SW480 (cell line): ENCODE results near the gene ATM.
"Not testable (repeated sequence)": the region's sequence is repeated elsewhere in the genome, so short reads cannot be mapped to it uniquely, and the experiment has no call there.

Experiments
- DNase-seq: peaks from one replicate; pipeline ENCODE4 v3.0.0-alpha.2; 2016; ENCODE audit warnings: low spot score

Gene ATM

DNA sequence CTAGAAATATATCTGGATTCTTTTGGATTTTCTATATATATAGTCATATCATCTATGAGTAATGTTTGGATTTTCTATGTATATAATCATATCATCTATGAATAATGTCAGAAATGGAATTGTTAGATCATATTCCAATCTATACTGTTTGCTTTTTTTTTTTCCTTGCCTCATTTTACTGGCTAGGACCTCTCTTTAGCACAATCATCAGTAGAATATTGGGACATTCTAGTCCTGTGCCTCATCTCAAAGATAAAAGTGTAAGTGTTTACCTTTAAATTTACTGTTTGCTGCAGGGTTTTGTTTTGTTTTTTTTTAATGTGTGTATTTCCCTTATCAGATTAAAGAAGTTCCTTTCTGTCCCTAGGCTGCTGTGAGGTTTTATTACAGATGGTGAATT, 147.4 kb downstream of the ATM start:
- no peak for DNase-seq

DNA sequence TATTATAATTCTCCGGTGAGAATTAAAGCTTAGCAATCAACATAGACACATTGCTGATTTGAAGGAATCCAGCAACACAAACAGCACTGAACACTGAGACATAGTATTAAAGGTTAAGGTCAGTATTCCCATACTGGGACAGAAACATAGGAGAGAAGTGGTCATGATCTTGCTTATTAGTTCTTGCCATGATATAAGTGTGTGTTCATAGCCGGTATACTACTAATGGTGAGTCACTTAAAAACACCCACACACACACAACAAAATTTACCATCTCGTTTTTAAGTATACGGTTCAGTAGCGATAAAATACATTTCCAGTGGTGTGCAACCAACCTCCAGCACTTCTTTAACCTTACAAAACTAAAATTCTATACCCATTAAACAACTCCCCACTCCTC, 148.1 kb downstream of the ATM start:
- no peak for DNase-seq

DNA sequence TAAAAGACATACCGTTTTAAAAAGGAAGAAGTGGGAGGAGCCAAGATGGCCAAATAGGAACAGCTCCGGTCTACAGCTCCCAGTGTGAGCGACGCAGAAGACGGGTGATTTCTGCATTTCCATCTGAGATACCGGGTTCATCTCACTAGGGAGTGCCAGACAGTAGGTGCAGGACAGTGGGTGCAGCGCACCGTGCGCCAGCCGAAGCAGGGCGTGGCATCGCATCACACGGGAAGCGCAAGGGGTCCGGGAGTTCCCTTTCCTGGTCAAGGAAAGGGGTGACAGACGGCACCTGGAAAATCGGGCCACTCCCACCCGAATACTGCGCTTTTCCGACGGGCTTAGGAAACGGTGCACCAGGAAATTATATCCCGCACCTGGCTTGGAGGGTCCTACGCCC, 150.6 kb downstream of the ATM start:
- not testable (repeated sequence) for DNase-seq

DNA sequence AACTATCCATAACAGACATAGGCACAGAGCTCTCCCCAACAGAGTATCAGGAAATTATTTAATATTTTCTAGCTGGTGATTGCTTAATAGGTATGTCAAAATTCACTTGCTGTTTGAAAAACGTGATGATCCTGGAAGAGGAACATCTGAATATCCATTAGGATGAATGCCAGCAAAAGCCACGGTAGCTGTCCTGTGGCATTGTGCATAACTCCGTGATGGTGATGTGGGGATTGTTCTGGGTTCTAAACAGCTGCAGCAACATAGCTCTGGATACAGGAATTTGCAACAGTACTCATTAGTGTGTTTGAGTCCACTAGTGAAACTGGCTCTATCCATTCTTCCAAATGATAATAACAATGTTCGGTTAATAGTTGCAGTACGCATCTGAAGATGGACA, 165.7 kb downstream of the ATM start:
- DNase-seq: no peak

DNA sequence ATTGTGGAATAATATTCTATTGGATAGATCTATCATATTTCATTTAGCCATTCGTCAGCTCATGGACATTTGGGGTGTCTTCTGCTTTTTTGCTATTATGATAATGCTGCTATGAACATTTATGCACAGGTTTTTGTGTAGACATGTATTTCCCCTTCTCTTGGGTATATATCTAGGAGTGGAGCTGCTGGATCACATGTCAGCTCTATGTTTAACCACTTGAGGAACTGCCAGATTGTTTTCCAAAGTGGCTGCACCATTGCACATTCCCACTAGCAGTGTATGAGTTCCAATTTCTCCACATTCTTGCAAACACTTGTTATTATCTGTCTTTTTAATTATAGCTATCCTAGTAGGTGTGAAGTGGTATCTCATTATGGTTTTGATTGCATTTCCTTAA, 169.5 kb downstream of the ATM start:
- no peak for DNase-seq

DNA sequence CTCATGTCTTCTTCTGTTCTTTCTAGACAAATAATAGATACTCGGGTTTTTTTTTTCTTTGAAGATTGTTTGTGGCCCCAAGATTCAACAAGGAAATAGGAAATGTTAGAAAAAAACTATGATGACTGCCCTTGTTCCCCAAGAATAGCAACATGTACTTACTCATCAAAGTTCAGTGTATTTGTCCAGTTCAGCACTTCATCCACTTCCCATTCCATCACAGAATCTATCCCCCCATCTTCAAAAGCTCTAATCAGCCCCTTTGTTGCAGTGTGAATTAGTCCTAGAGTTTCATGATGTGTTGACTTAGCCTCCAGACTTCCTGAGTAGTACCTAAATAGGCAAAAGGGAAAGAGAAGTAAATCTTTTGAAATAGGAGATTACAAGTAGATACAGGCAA, 170.2 kb downstream of the ATM start:
- no peak for DNase-seq

DNA sequence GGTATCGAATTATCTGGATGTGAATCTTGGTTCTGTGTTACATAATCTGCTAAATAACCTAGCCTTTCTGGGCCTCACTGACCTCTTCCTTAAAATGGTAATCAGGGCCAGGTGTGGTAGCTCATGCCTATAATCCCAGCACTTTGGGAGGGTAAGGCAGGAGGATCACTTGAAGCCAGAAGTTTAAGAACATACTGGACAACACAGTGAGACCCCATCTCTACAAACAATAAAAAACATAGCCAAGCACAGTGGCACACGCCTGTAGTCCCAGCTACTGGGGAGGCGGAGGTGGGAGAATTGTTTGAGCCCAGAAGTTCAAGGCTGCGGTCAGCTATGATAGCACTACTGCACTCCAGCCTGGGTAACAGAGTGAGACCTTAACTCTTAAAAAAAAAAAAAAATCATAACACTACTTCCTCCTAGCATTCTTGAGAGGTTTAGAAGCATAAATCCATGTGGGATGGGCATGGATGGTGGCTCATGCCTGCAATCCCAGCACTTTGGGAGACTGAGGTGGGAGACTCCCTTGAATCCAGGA, 171.9 kb downstream of the ATM start:
- DNase-seq: no peak

DNA sequence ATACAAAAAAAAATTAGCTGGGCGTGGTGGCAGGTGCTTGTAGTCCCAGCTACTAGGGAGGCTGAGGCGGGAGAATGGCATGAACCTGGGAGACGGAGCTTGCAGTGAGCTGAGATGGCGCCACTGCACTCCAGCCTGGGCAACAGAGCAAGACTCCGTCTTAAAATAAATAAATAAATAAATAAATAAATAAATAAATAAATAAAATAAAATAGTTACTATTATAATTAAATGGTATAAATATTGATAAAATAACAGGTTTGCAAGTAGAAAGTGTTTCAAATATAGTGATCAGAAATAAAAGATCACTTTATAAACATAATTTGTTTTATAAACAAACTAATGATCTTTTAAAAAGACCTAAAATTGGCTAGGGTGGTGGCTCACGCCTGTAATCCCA, 173.8 kb downstream of the ATM start:
- not testable (repeated sequence) for DNase-seq

DNA sequence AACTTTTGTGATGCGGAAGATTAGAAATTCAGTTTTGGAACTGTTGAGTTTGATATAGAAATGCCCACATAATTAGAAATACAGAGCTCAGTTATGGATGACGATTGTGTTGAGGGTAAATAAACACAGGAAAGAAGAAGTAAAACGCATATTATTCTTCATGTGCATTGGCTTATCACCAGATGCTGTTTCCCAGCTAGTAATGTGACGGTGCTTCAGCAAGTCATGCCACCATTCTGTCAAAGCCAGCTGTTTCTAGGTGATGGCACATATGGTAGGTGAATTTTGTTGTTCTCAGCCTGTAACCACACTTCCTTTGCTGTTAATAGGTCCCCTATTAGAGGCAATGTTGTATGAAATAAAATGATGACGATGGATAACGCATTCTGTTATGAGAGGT, 175.6 kb downstream of the ATM start:
- DNase-seq: no peak

DNA sequence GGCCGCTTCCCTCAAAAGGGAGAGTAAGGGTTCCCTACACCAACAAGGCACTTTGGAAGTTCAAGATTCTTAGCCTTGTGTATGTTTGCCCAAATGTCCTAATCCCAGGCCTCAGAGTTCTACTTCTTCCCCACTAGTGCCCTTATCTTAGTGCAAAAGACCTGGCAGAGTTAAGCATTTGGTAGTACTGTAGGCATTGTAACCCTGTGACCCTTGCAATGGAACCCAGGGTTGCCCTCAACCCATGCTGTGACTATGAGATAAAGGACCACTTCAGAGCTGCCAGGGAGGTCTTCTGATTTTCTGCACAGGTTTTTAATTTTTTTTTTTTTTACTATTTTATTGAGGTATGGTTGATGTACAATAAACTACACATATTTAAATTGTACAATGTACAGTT, 179.4 kb downstream of the ATM start:
- DNase-seq: no peak

DNA sequence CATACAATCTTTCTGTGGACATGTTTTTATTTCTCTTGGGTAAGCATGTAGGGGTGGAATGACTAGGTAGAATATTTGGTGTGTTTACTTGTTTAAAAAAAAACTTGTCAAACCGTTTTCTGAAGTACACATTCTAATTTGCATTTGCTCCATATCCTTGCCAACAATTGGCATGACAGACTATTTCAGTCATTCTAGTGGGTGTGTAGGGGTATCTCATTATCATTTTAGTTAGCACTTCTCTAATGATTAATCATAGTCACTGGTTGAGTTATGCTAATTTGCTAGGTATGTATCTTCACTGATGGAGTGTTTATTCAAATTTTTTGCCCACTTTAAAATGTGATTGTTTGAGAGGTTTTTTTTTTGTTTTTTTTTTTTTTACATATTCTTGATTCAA, 180.2 kb downstream of the ATM start:
- no peak for DNase-seq

DNA sequence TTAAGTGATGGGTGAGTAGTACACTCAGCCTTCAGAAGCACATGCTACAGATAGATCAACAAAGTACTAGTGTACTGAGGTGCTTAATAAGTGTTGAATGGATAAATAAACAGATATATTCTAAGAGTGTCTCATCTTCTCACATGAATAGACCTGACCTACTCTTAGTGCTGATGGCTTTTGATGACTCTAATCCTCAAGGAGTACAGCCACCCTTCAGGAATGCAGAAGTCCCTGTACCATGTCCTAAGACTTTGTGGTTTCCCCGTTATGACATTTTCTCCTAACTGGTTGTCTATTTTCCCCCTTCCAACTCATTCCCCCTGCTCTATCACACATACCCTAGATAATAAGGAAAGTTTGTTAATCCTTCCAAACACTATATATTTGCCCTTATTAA, 182.8 kb downstream of the ATM start:
- no peak for DNase-seq

DNA sequence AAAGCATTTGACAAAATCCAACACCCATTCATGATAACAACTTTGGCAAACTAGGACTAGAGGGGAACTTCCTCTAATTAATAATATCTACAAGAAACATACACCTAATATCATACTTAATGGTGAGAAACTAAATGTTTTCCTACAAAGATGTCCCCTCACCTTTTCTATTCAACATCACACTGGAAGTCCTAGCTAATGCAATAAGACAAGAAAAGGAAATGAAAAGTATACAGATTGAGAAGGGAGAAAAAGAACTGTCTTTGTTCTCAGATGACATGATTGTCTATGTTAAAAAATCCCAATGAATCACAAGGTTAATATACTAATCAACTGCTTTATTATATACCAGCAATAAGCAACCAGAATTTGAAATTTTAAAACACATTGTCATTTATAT, 192.1 kb downstream of the ATM start:
- no peak for DNase-seq

DNA sequence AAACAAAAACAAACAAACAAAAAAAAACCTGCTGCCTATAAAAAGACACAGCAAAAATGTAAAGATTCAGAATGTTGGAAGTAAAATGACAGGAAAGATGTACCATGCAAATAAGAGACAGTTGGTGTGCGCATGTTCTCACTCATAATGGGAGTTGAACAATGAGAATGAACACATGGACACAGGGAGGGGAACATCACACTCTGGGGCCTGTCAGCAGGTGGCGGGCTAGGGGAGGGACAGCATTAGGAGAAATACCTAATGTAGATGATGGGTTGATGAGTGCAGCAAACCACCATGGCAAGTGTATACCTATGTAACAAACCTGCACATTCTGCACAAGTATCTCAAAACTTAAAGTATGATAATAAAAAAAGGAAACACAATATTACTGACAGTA, 194.7 kb downstream of the ATM start:
- DNase-seq: peak; percentile 18
